Nephron progenitor cell (in vitro differentiated cells): Measurements from ENCODE around the gene LOC101059915.
"Not testable (repeated sequence)": the region's sequence is repeated elsewhere in the genome, so short reads cannot be mapped to it uniquely, and the experiment has no call there.

Source experiments
- DNase-seq: peaks from one replicate; pipeline ENCODE4 v3.0.0; 2021
- H3K27ac Mint-ChIP-seq: 2 replicates; pipeline ENCODE4 v1.8.0; 2021; ENCODE audit warnings: mild to moderate bottlenecking, moderate library complexity, mixed read lengths
- H3K27me3 Mint-ChIP-seq: 2 replicates; pipeline ENCODE4 v1.8.0; 2021; ENCODE audit warnings: mild to moderate bottlenecking, low read depth, mixed read lengths; ENCODE audit not compliant: poor library complexity
- H3K36me3 Mint-ChIP-seq: 2 replicates; pipeline ENCODE4 v1.8.0; 2021; ENCODE audit warnings: low read depth, mixed read lengths
- H3K4me1 Mint-ChIP-seq: 2 replicates; pipeline ENCODE4 v1.8.0; 2021; ENCODE audit warnings: mixed read lengths
- H3K4me3 Mint-ChIP-seq: 2 replicates; pipeline ENCODE4 v1.8.0; 2021; ENCODE audit warnings: mild to moderate bottlenecking, moderate library complexity, mixed read lengths
- H3K9me3 Mint-ChIP-seq: 2 replicates; pipeline ENCODE4 v1.8.0; 2021; ENCODE audit warnings: mild to moderate bottlenecking, moderate library complexity, mixed read lengths
- CTCF ChIP-seq: fragments of 200-600 bp; sonication (generic); IDR thresholded peaks from 2 replicates; pipeline ENCODE4 v1.5.0; 2021; ENCODE audit warnings: antibody characterized with exemption

LOC101059915 gene

GRCh38 chrX:71671043-71671780, 3.9 kb downstream of the LOC101059915 start:
- TF ChIP-seq CTCF: no peak
- H3K9me3 Mint-ChIP-seq: peaks cover 62% of the 10 kb centered on the region
- no peak overlapping the region for H3K27ac Mint-ChIP-seq
- H3K4me3 Mint-ChIP-seq: no peak overlapping the region
- H3K4me1 Mint-ChIP-seq: no peaks in the 10 kb centered on the region
- DNase-seq: no peak
- no peaks in the 10 kb centered on the region for H3K36me3 Mint-ChIP-seq
- peaks cover 15% of the 10 kb centered on the region for H3K27me3 Mint-ChIP-seq

DNA sequence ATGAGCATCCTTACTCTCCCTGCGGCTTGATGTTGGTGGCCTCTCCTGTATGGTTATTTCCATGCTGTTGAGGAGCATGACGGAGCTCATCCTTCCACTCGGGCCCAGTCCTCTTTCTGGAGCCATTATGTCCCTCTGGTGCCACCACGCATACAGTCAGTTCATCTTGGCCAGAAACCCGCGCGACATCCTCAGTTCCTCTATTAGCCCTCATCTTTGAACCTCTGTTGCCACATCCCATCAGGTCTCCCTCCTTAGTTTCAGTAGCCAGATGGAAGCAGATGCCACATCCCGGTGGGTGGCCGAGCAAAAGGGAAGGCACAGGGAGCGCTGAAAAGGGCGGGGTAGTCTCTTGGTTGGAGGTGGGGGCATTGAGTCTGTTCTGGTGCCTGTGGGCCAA, 4.6 kb downstream of the LOC101059915 start:
- peaks cover 60% of the 10 kb centered on the region for H3K9me3 Mint-ChIP-seq
- H3K27me3 Mint-ChIP-seq: peaks cover 15% of the 10 kb centered on the region

DNA sequence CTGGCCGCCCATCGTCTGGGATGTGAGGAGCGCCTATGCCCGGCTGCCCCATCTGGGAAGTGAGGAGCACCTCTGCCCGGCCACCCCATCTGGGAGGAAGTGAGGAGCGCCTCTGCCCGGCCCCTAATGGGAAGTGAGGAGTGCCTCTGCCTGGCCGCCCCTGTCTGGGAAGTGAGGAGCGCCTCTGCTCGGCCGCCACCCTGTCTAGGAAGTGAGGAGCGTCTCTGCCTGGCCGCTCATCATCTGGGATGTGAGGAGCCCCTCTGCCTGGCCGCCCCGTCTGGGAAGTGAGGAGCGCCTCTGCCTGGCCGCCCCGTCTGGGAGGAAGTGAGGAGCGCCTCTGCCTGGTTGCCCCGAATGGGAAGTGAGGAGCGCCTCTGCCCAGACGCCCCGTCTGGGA, 8.3 kb downstream of the LOC101059915 start:
- H3K4me3 Mint-ChIP-seq, H3K27me3 Mint-ChIP-seq, H3K36me3 Mint-ChIP-seq, H3K4me1 Mint-ChIP-seq, DNase-seq, H3K27ac Mint-ChIP-seq: not testable (repeated sequence)
- H3K9me3 Mint-ChIP-seq: peaks cover 66% of the 10 kb centered on the region

More for the DNA sequence above, 4.6 kb downstream of the LOC101059915 start:
- H3K4me3 Mint-ChIP-seq: no peak overlapping the region
- no peak overlapping the region for H3K27ac Mint-ChIP-seq
- no peak for DNase-seq
- no peaks in the 10 kb centered on the region for H3K36me3 Mint-ChIP-seq
- no peaks in the 10 kb centered on the region for H3K4me1 Mint-ChIP-seq
- no peak for TF ChIP-seq CTCF

- H3K27ac Mint-ChIP-seq, DNase-seq, H3K27me3 Mint-ChIP-seq, H3K4me1 Mint-ChIP-seq, H3K4me3 Mint-ChIP-seq, H3K36me3 Mint-ChIP-seq: not testable (repeated sequence)
- peaks cover 67% of the 10 kb centered on the region for H3K9me3 Mint-ChIP-seq
Measured at GRCh38 chrX:71676068-71676795, 8.9 kb downstream of the LOC101059915 start.

DNA sequence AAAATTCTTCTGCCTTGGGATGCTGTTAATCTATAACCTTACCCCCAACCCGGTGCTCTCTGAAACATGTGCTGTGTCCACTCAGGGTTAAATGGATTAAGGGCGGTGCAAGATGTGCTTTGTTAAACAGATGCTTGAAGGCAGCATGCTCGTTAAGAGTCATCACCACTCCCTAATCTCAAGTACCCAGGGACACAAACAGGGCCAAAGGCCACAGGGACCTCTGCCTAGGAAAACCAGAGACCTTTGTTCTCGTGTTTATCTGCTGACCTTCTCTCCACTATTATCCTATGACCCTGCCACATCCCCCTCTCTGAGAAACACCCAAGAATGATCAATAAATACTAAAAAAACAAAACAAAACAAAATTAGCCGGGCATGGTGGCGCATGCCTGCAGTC, 9.8 kb downstream of the LOC101059915 start:
- H3K36me3 Mint-ChIP-seq, DNase-seq, H3K27me3 Mint-ChIP-seq, H3K4me3 Mint-ChIP-seq, H3K4me1 Mint-ChIP-seq, H3K27ac Mint-ChIP-seq: not testable (repeated sequence)
- peaks cover 58% of the 10 kb centered on the region for H3K9me3 Mint-ChIP-seq

- Mint-ChIP-seq H3K4me1 (no peaks in the 10 kb centered on the region), H3K27ac (no peak overlapping the region), H3K27me3 (peaks cover 6% of the 10 kb centered on the region), H3K9me3 (peaks cover 45% of the 10 kb centered on the region), H3K36me3 (no peaks in the 10 kb centered on the region), H3K4me3 (no peak overlapping the region)
- no peak for TF ChIP-seq CTCF
- DNase-seq: no peak
Measured at GRCh38 chrX:71679575-71680207, 12.3 kb downstream of the LOC101059915 start.

- H3K36me3 Mint-ChIP-seq: not testable (repeated sequence)
Measured at GRCh38 chrX:71696641-71697465, 29.5 kb downstream of the LOC101059915 start.

GRCh38 chrX:71697466-71698298, 30.3 kb downstream of the LOC101059915 start:
- not testable (repeated sequence) for H3K36me3 Mint-ChIP-seq, H3K9me3 Mint-ChIP-seq, H3K27ac Mint-ChIP-seq, H3K27me3 Mint-ChIP-seq, H3K4me1 Mint-ChIP-seq, DNase-seq, H3K4me3 Mint-ChIP-seq

More at GRCh38 chrX:71696641-71697465, 29.5 kb downstream of the LOC101059915 start:
- not testable (repeated sequence) for H3K27me3 Mint-ChIP-seq, DNase-seq, H3K4me3 Mint-ChIP-seq, H3K9me3 Mint-ChIP-seq, H3K27ac Mint-ChIP-seq, H3K4me1 Mint-ChIP-seq

- not testable (repeated sequence) for H3K4me3 Mint-ChIP-seq, H3K27ac Mint-ChIP-seq, H3K4me1 Mint-ChIP-seq, H3K27me3 Mint-ChIP-seq, H3K9me3 Mint-ChIP-seq, DNase-seq, H3K36me3 Mint-ChIP-seq
Measured at GRCh38 chrX:71698299-71699022, 31.1 kb downstream of the LOC101059915 start.

- not testable (repeated sequence) for H3K36me3 Mint-ChIP-seq, H3K4me3 Mint-ChIP-seq, H3K27me3 Mint-ChIP-seq, H3K9me3 Mint-ChIP-seq, H3K4me1 Mint-ChIP-seq, DNase-seq, H3K27ac Mint-ChIP-seq
Measured at GRCh38 chrX:71699023-71699344, 31.6 kb downstream of the LOC101059915 start.
